HL-60 (cell line): ENCODE measurements around the gene NUSAP1.

Experiments
- DNase-seq, 2 experiments: peaks; one replicate each; pipeline ENCODE4 v3.0.0-alpha.2; 2010 to 2020; ENCODE audit warnings: low read depth in 1 of 2, low spot score in 1 of 2
- H3K27ac ChIP-seq: fragments of 250-450 bp; sonication (Bioruptor Pico); replicated peaks from 2 replicates; pipeline ENCODE4 v1.5.1; 2020; ENCODE audit warnings: mild to moderate bottlenecking, moderate library complexity
- H3K27me3 ChIP-seq: fragments of 250-450 bp; sonication (Bioruptor Pico); 2 replicates; pipeline ENCODE4 v1.5.1; 2021; ENCODE audit warnings: mild to moderate bottlenecking, moderate library complexity; ENCODE audit not compliant: insufficient read depth, poor library complexity, severe bottlenecking
- H3K4me3 ChIP-seq: replicated peaks from 2 replicates; pipeline ENCODE4 v1.5.1; 2011; ENCODE audit warnings: mild to moderate bottlenecking, control low read depth, low read length; ENCODE audit not compliant: insufficient read depth
- CTCF ChIP-seq: IDR thresholded peaks from one replicate; pipeline ENCODE4 v1.5.1; 2011; ENCODE audit warnings: low read length, control low read depth, inconsistent platforms; ENCODE audit not compliant: insufficient read depth
- GABPA ChIP-seq: IDR thresholded peaks from 2 replicates; pipeline ENCODE4 v1.6.1; 2012; ENCODE audit warnings: low read depth
- POLR2AphosphoS5 ChIP-seq: IDR thresholded peaks from 2 replicates; pipeline ENCODE4 v1.6.1; 2012; ENCODE audit warnings: low read depth
- REST ChIP-seq: IDR thresholded peaks from 2 replicates; pipeline ENCODE4 v1.6.1; 2012; ENCODE audit warnings: low read depth; ENCODE audit not compliant: insufficient replicate concordance
- SPI1 ChIP-seq: IDR thresholded peaks from 2 replicates; pipeline ENCODE4 v1.6.1; 2012; ENCODE audit warnings: low read depth, mild to moderate bottlenecking, borderline replicate concordance

The NUSAP1 gene

GRCh38 chr15:41284427-41285177 lies 48.1 kb upstream of the NUSAP1 start:
- TF ChIP-seq CTCF = no peak
- TF ChIP-seq SPI1 = no peak
- TF ChIP-seq REST = no peak
- TF ChIP-seq POLR2AphosphoS5 = no peak
- no peak for TF ChIP-seq GABPA
- no peaks in the 10 kb centered on the region for H3K27me3 ChIP-seq

GRCh38 chr15:41285285-41285684 lies 47.4 kb upstream of the NUSAP1 start:
- Histone ChIP-seq H3K27ac (peak overlapping the region; percentile 95), H3K4me3 (peak overlapping the region; percentile 72), H3K27me3 (no peaks in the 10 kb centered on the region)
- no peak for DNase-seq
- TF ChIP-seq CTCF = no peak
- no peak for TF ChIP-seq POLR2AphosphoS5
- TF ChIP-seq SPI1 = no peak
- no peak for TF ChIP-seq GABPA
- TF ChIP-seq REST = no peak

More at GRCh38 chr15:41284427-41285177, 48.1 kb upstream of the NUSAP1 start:
- DNase-seq = no peak
- Histone ChIP-seq H3K4me3 (peak overlapping the region; percentile 72), H3K27ac (peak overlapping the region; percentile 95)

- no peaks in the 10 kb centered on the region for H3K27me3 ChIP-seq
- TF ChIP-seq POLR2AphosphoS5 (no peak), REST (no peak), SPI1 (no peak), GABPA (no peak), CTCF (no peak)
- H3K27ac ChIP-seq = peak overlapping the region; percentile 3; the same call in 1 of the 2 replicates
- DNase-seq = peak in 1 of 2 experiments; percentile 65
- H3K4me3 ChIP-seq = peak overlapping the region; percentile 72
These were observed 45.9 kb upstream of the NUSAP1 start for GRCh38 chr15:41286665-41287333.
